WTC11 (cell line): ENCODE measurements around the gene PHAF1. TPM values are rescaled to one million over a fixed set of nuclear protein-coding genes. Genes with fewer than 3 reads are reported as not detected.
A peak's percentile ranks its signal among the peaks of the same experiment; 100 is the strongest.

Source experiments
- AFF4 ChIP-seq: sonication (generic); formaldehyde crosslinking; IDR thresholded peaks from 2 replicates; pipeline ENCODE4 v1.8.1; 2023; ENCODE audit warnings: mild to moderate bottlenecking, missing genetic modification reagents, borderline replicate concordance
- AR ChIP-seq: fragments of 250-450 bp; sonication (Bioruptor Pico); IDR thresholded peaks from 2 replicates; pipeline ENCODE4 v1.9.0; 2021; ENCODE audit warnings: mild to moderate bottlenecking
- ATF2 ChIP-seq: sonication (generic); formaldehyde crosslinking; IDR thresholded peaks from 2 replicates; pipeline ENCODE4 v1.8.1; 2022; ENCODE audit warnings: low read depth, missing genetic modification reagents, borderline replicate concordance
- E2F5 ChIP-seq: sonication (generic); formaldehyde crosslinking; IDR thresholded peaks from 2 replicates; pipeline ENCODE4 v1.8.1; 2022; ENCODE audit warnings: mild to moderate bottlenecking, moderate library complexity, missing genetic modification reagents
- FOXJ3 ChIP-seq: sonication (generic); formaldehyde crosslinking; IDR thresholded peaks from 2 replicates; pipeline ENCODE4 v1.9.0; 2021; ENCODE audit warnings: missing genetic modification reagents, mild to moderate bottlenecking, borderline replicate concordance
- FOXK1 ChIP-seq: sonication (generic); formaldehyde crosslinking; IDR thresholded peaks from 2 replicates; pipeline ENCODE4 v1.8.0; 2022; ENCODE audit warnings: mild to moderate bottlenecking, moderate library complexity, missing genetic modification reagents
- HMGA2 ChIP-seq: fragments of 250-450 bp; sonication (Bioruptor Pico); IDR thresholded peaks from 2 replicates; pipeline ENCODE4 v1.4.0; 2021; ENCODE audit warnings: mild to moderate bottlenecking, moderate library complexity
- HMGXB4 ChIP-seq: sonication (generic); formaldehyde crosslinking; IDR thresholded peaks from 2 replicates; pipeline ENCODE4 v1.8.1; 2023; ENCODE audit warnings: mild to moderate bottlenecking, moderate library complexity, missing genetic modification reagents
- JAZF1 ChIP-seq: fragments of 250-450 bp; sonication (Bioruptor Pico); IDR thresholded peaks from 2 replicates; pipeline ENCODE4 v1.9.0; 2021; ENCODE audit warnings: moderate library complexity, mild to moderate bottlenecking, inconsistent platforms
- MAX ChIP-seq: sonication (generic); formaldehyde crosslinking; IDR thresholded peaks from 2 replicates; pipeline ENCODE4 v1.8.0; 2022; ENCODE audit warnings: mild to moderate bottlenecking, missing genetic modification reagents
- MXD4 ChIP-seq: fragments of 250-450 bp; sonication (Bioruptor Pico); IDR thresholded peaks from 2 replicates; pipeline ENCODE4 v1.8.0; 2021; ENCODE audit warnings: mild to moderate bottlenecking, moderate library complexity, borderline replicate concordance
- NFYB ChIP-seq: sonication (generic); formaldehyde crosslinking; conservative IDR thresholded peaks from 2 replicates; pipeline ENCODE4 v1.8.0; 2022; ENCODE audit warnings: low read depth, missing genetic modification reagents
- NR2C2 ChIP-seq: sonication (generic); formaldehyde crosslinking; IDR thresholded peaks from 2 replicates; pipeline ENCODE4 v1.8.0; 2022; ENCODE audit warnings: mild to moderate bottlenecking, missing genetic modification reagents
- OVOL2 ChIP-seq: fragments of 250-450 bp; sonication (Bioruptor Pico); IDR thresholded peaks from 2 replicates; pipeline ENCODE4 v1.9.0; 2021; ENCODE audit warnings: mild to moderate bottlenecking, borderline replicate concordance
- RELA ChIP-seq: sonication (generic); formaldehyde crosslinking; IDR thresholded peaks from 2 replicates; pipeline ENCODE4 v1.8.1; 2022; ENCODE audit warnings: missing genetic modification reagents, mild to moderate bottlenecking, borderline replicate concordance
- SMAD3 ChIP-seq: sonication (generic); formaldehyde crosslinking; IDR thresholded peaks from 2 replicates; pipeline ENCODE4 v1.8.0; 2022; ENCODE audit warnings: missing genetic modification reagents, mild to moderate bottlenecking, borderline replicate concordance
- SP1 ChIP-seq: sonication (generic); formaldehyde crosslinking; conservative IDR thresholded peaks from 2 replicates; pipeline ENCODE4 v1.8.1; 2022; ENCODE audit warnings: missing genetic modification reagents
- ZBTB21 ChIP-seq: sonication (generic); formaldehyde crosslinking; IDR thresholded peaks from 2 replicates; pipeline ENCODE4 v1.8.1; 2023; ENCODE audit warnings: mild to moderate bottlenecking, missing genetic modification reagents, borderline replicate concordance
- ZNF671 ChIP-seq: fragments of 250-450 bp; sonication (Bioruptor Pico); IDR thresholded peaks from 2 replicates; pipeline ENCODE4 v1.8.0; 2021; ENCODE audit warnings: mild to moderate bottlenecking
- total RNA-seq: library from RNA; stranded (reverse); gene quantifications from 3 replicates; pipeline ENCODE4 v1.2.3, GENCODE V29; 2021
- TF ChIP-seq, protein P1 (sequence below): sonication (generic); formaldehyde crosslinking; IDR thresholded peaks from 2 replicates; pipeline ENCODE4 v1.8.0; 2023; ENCODE audit warnings: missing genetic modification reagents, mild to moderate bottlenecking, borderline replicate concordance
- TF ChIP-seq, protein P2 (sequence below): sonication (generic); formaldehyde crosslinking; IDR thresholded peaks from 2 replicates; pipeline ENCODE4 v1.8.1; 2022; ENCODE audit warnings: mild to moderate bottlenecking, missing genetic modification reagents, moderate library complexity, borderline replicate concordance

The PHAF1 gene
- total RNA-seq, 1 experiment from 2014 or later = 18.8 TPM

GRCh38 chr16:67149276-67150046 is 39.7 kb downstream of the PHAF1 start (continued):
- TF ChIP-seq NFYB (CRISPR knock-in tag) = no peak
- TF ChIP-seq FOXJ3 = no peak
- no peak for TF ChIP-seq AFF4 (CRISPR knock-in tag)
- peak; percentile 76; the same call in 1 of the 2 replicates for TF ChIP-seq MAX (CRISPR knock-in tag)
- no peak for TF ChIP-seq OVOL2 (CRISPR knock-in tag)
- no peak for TF ChIP-seq JAZF1 (CRISPR knock-in tag)
- no peak for TF ChIP-seq E2F5 (CRISPR knock-in tag)
- no peak for TF ChIP-seq NR2C2
- no peak for TF ChIP-seq ATF2 (CRISPR knock-in tag)
- no peak for TF ChIP-seq ZNF671 (CRISPR knock-in tag)
- TF ChIP-seq, protein P1, sequence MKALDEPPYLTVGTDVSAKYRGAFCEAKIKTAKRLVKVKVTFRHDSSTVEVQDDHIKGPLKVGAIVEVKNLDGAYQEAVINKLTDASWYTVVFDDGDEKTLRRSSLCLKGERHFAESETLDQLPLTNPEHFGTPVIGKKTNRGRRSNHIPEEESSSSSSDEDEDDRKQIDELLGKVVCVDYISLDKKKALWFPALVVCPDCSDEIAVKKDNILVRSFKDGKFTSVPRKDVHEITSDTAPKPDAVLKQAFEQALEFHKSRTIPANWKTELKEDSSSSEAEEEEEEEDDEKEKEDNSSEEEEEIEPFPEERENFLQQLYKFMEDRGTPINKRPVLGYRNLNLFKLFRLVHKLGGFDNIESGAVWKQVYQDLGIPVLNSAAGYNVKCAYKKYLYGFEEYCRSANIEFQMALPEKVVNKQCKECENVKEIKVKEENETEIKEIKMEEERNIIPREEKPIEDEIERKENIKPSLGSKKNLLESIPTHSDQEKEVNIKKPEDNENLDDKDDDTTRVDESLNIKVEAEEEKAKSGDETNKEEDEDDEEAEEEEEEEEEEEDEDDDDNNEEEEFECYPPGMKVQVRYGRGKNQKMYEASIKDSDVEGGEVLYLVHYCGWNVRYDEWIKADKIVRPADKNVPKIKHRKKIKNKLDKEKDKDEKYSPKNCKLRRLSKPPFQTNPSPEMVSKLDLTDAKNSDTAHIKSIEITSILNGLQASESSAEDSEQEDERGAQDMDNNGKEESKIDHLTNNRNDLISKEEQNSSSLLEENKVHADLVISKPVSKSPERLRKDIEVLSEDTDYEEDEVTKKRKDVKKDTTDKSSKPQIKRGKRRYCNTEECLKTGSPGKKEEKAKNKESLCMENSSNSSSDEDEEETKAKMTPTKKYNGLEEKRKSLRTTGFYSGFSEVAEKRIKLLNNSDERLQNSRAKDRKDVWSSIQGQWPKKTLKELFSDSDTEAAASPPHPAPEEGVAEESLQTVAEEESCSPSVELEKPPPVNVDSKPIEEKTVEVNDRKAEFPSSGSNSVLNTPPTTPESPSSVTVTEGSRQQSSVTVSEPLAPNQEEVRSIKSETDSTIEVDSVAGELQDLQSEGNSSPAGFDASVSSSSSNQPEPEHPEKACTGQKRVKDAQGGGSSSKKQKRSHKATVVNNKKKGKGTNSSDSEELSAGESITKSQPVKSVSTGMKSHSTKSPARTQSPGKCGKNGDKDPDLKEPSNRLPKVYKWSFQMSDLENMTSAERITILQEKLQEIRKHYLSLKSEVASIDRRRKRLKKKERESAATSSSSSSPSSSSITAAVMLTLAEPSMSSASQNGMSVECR = no peak
- TF ChIP-seq SMAD3 (CRISPR knock-in tag) = peak; percentile 74; the same call in 1 of the 2 replicates
- TF ChIP-seq, protein P2, sequence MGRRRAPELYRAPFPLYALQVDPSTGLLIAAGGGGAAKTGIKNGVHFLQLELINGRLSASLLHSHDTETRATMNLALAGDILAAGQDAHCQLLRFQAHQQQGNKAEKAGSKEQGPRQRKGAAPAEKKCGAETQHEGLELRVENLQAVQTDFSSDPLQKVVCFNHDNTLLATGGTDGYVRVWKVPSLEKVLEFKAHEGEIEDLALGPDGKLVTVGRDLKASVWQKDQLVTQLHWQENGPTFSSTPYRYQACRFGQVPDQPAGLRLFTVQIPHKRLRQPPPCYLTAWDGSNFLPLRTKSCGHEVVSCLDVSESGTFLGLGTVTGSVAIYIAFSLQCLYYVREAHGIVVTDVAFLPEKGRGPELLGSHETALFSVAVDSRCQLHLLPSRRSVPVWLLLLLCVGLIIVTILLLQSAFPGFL (CRISPR knock-in tag) = no peak
- no peak for TF ChIP-seq FOXK1 (CRISPR knock-in tag)
- TF ChIP-seq ZBTB21 (CRISPR knock-in tag) = 0 out of 2 replicates have a peak, but pooled peaks have one; percentile 28
- TF ChIP-seq SP1 = 0 out of 2 replicates have a peak, but pooled peaks have one; percentile 23
- TF ChIP-seq RELA (CRISPR knock-in tag) = peak; percentile 67; the same call in 1 of the 2 replicates
- no peak for TF ChIP-seq HMGXB4 (CRISPR knock-in tag)
- no peak for TF ChIP-seq MXD4
- no peak for TF ChIP-seq AR
- TF ChIP-seq HMGA2 (CRISPR knock-in tag) = no peak
